Breast epithelium (tissue), 4 donors: ENCODE data around the gene CNOT10. TPM values are rescaled to one million over a fixed set of nuclear protein-coding genes. Genes with fewer than 3 reads are reported as not detected.
"Not testable (repeated sequence)": the region's sequence is repeated elsewhere in the genome, so short reads cannot be mapped to it uniquely, and the experiment has no call there.

Experiments used
- DNase-seq, 2 donors: peaks; one replicate each; pipeline ENCODE4 v3.0.0-alpha.2; 2019; ENCODE audit warnings: low spot score in 2 of 2
- H3K27ac ChIP-seq, 2 donors: fragments of 200-600 bp; sonication (generic) in 1 of 2; one replicate each; pipeline ENCODE4 v1.5.1; 2016 to 2019; ENCODE audit warnings: mild to moderate bottlenecking in 1 of 2
- H3K27me3 ChIP-seq, 2 donors: fragments of 200-600 bp; sonication (generic) in 1 of 2; one replicate each; pipeline versions ENCODE4 v1.5.1 to v1.6.0; 2017 to 2019; ENCODE audit warnings: control low read depth in 1 of 2, mild to moderate bottlenecking in 1 of 2
- H3K36me3 ChIP-seq: fragments of 200-600 bp; one replicate; pipeline ENCODE4 v1.5.1; 2019
- H3K4me1 ChIP-seq, 2 donors: fragments of 200-600 bp; sonication (generic); one replicate each; pipeline ENCODE4 v1.5.1; 2016 to 2019; ENCODE audit warnings: control low read depth in 1 of 2
- H3K4me3 ChIP-seq, 3 donors: fragments of 200-600 bp; sonication (generic); 1 replicate in 2 of 3; 2 replicates in 1 of 3; pipeline ENCODE4 v1.5.1; 2016 to 2019; ENCODE audit warnings: mild to moderate bottlenecking in 3 of 3, moderate library complexity in 2 of 3
- H3K9me3 ChIP-seq, 2 donors: fragments of 200-600 bp; sonication (generic) in 1 of 2; one replicate each; pipeline ENCODE4 v1.5.1; 2016 to 2019; ENCODE audit warnings: control low read depth in 1 of 2
- POLR2A ChIP-seq: fragments of 450-650 bp; IDR thresholded peaks from one replicate; pipeline ENCODE4 v1.6.1; 2016; ENCODE audit warnings: antibody characterized with exemption, mild to moderate bottlenecking, moderate library complexity
- POLR2AphosphoS5 ChIP-seq, 3 donors: sonication (generic); formaldehyde crosslinking; IDR thresholded peaks; one replicate each; pipeline ENCODE4 v1.6.1; 2017; ENCODE audit warnings: antibody characterized with exemption in 3 of 3
- intact Hi-C: fragments of 100-400 bp; cut with DNase I; formaldehyde crosslinking; loops from one replicate; pipeline ENCODE4 v1.15.1; 2023; ENCODE audit warnings: low total_unique reads
- total RNA-seq, 3 donors: library from RNA; depleted of rRNA; stranded (reverse); fragments of >200 nt; gene quantifications; one replicate each; pipeline ENCODE4 v1.1.0, GENCODE V29; 2016
- TF ChIP-seq, protein P1 (sequence below), 3 donors: fragments of 450-650 bp; IDR thresholded peaks; one replicate each; pipeline ENCODE4 v1.5.1; 2016 to 2017; ENCODE audit warnings: antibody characterized with exemption in 3 of 3, mild to moderate bottlenecking in 3 of 3, moderate library complexity in 3 of 3

The CNOT10 gene
- total RNA-seq, 3 donors from 2014 or later, result 18.4 to 37.9 (median 26.2) TPM

DNA sequence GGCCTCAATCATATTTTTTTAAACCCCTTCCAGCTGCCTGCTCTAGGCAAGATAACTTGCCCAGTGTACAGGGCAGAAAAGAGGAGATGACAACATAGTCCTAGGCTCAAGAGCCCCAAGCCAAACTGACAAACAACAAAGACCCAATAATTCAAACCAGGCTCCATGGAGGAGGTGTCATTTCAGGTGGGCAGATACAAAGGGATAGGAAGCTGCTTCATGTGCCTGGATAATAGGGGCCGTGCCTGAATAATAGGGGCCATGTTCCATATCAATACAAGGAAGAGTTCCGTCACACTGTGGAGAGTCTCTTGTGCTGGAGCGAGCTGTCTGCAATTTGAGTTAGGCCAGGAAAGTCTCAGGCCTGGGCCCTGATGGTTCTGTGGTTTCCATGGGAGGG lies 97.4 kb downstream of the CNOT10 start:
- H3K36me3 ChIP-seq, result no peaks in the 10 kb centered on the region
- H3K27ac ChIP-seq, result no peak overlapping the region
- DNase-seq, result no peak
- H3K9me3 ChIP-seq, result no peaks in the 10 kb centered on the region
- intact Hi-C loops, result no loop called here
- TF ChIP-seq POLR2AphosphoS5 (IDR thresholded peaks at IDR 0.05), result no peak
- no peak for TF ChIP-seq POLR2A
- TF ChIP-seq, protein P1, sequence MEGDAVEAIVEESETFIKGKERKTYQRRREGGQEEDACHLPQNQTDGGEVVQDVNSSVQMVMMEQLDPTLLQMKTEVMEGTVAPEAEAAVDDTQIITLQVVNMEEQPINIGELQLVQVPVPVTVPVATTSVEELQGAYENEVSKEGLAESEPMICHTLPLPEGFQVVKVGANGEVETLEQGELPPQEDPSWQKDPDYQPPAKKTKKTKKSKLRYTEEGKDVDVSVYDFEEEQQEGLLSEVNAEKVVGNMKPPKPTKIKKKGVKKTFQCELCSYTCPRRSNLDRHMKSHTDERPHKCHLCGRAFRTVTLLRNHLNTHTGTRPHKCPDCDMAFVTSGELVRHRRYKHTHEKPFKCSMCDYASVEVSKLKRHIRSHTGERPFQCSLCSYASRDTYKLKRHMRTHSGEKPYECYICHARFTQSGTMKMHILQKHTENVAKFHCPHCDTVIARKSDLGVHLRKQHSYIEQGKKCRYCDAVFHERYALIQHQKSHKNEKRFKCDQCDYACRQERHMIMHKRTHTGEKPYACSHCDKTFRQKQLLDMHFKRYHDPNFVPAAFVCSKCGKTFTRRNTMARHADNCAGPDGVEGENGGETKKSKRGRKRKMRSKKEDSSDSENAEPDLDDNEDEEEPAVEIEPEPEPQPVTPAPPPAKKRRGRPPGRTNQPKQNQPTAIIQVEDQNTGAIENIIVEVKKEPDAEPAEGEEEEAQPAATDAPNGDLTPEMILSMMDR (IDR thresholded peaks at IDR 0.05), result no peak
- H3K27me3 ChIP-seq, result no peaks in the 10 kb centered on the region
- no peaks in the 10 kb centered on the region for H3K4me1 ChIP-seq
- H3K4me3 ChIP-seq, result no peak overlapping the region

DNA sequence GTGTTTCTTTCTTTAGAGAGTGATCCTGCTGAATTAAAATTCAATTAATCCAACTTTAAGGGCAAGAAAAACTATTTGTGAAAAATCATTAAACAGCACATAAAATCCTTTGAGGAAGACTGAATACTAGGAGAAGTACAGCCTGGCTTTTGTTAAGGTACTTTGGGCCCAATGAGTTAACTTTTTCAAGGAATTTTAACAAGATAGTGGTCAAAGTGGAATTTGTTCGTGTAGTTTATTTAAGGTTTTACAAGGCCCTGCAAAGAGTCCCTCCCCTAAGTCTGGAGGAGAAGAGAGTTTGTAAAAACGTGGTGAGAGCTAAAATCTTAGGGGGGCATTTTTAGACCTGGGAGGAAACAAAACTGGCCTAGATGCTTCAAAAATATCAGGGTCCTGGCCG lies 106.8 kb downstream of the CNOT10 start:
- intact Hi-C loops, result no loop called here
- TF ChIP-seq, protein P1 (IDR thresholded peaks at IDR 0.05), result no peak
- TF ChIP-seq POLR2A (no peak), POLR2AphosphoS5 (IDR thresholded peaks at IDR 0.05) (no peak)
- Histone ChIP-seq H3K27me3 (no peaks in the 10 kb centered on the region), H3K4me1 (no peaks in the 10 kb centered on the region), H3K4me3 (no peak overlapping the region), H3K27ac (no peak overlapping the region), H3K36me3 (no peaks in the 10 kb centered on the region), H3K9me3 (no peaks in the 10 kb centered on the region)
- DNase-seq, result no peak

DNA sequence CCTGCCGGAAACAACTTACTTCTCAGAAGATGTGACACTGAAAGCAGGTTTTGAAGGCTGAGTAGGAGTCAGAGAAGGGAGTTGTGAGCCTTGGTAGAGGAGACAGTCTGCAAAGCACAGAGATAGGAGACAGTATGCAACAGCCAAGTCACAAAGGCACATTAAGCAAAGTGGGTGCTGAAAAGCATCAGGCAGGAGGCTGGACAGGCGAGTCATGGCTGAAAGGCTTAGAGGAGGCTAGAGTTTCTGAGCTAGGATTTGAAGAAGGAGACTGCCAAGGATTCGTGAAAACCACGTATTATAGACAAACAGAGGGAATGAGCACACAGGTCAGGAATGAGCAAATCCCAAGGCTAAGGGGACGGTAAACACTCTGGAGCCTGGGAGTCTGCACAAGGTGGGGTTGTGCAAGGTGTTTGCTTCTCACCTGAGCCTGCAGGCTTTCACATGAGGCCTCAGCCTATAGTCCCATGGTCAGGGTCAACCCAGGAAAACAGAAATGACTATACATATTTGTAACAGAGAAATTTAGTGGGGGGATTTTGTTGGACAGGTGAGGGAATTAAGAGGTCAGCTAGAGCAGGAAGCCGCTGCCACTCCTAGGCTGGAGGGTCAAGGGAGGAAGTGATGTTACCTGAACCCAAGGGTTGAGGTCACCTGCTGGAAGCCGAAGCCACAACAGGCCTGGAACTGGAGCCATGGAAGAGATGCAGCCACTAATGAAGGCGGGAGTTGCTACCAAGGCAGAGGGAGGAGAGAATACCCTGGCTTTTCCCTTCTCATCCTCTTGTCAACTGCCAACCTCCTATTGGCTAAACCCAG lies 109.7 kb downstream of the CNOT10 start:
- TF ChIP-seq, protein P1 (IDR thresholded peaks at IDR 0.05), result no peak
- TF ChIP-seq POLR2A (no peak), POLR2AphosphoS5 (IDR thresholded peaks at IDR 0.05) (no peak)
- no peaks in the 10 kb centered on the region for H3K9me3 ChIP-seq
- no peak overlapping the region for H3K27ac ChIP-seq
- H3K4me3 ChIP-seq, result no peak overlapping the region
- H3K36me3 ChIP-seq, result no peaks in the 10 kb centered on the region
- DNase-seq, result no peak
- no peaks in the 10 kb centered on the region for H3K27me3 ChIP-seq
- intact Hi-C loops, result no loop called here
- no peaks in the 10 kb centered on the region for H3K4me1 ChIP-seq

DNA sequence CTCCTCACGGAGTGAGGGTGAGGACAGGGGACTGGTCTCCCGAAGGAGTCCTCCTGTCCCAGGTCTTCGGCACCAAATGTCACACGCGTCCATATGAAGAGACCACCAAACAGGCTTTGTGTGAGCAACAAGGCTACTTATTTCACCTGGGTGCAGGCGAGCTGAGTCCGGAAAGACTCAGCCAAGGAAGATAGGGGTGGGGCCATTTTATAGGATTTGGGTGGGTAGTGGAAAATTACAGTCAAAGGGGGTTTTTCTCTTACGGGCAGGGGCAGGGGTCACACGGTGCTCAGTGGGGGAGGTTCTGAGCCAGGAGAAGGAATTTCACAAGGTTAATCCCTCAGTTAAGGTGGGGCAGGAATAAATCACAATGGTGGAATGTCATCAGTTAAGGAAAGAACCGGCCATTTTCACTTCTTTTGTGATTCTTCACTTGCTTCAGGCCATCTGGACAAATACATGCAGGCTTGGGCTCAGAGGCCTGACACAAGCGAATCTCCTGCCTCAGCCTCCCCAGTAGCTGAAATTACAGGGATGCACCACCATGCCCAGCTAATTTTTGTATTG lies 111.5 kb downstream of the CNOT10 start:
- H3K36me3 ChIP-seq, H3K9me3 ChIP-seq, H3K4me1 ChIP-seq, DNase-seq, intact Hi-C loops, H3K27me3 ChIP-seq, H3K4me3 ChIP-seq, H3K27ac ChIP-seq: not testable (repeated sequence)

DNA sequence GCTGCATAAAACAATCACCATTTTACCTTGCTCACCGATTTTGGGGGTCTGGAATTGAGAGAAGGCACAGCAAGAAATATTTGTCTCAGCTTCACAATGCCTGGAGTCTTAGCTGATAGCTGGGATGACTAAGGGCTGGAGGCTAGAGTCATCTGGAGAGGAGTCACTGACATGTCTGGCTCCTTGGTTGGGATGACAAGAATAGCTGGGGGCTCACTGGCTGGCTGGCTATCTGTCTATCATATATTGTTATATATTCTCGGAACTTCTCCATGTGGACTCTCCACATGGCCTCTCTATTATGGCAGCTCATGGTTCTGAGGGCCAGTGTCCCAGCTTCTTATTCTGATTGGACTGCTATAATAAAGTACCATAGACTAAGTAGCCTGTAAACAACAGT lies 112.8 kb downstream of the CNOT10 start:
- Histone ChIP-seq H3K4me3 (no peak overlapping the region), H3K9me3 (no peaks in the 10 kb centered on the region), H3K36me3 (no peaks in the 10 kb centered on the region), H3K27ac (no peak overlapping the region), H3K4me1 (no peaks in the 10 kb centered on the region), H3K27me3 (no peaks in the 10 kb centered on the region)
- no peak for DNase-seq
- TF ChIP-seq, protein P1 (IDR thresholded peaks at IDR 0.05), result no peak
- TF ChIP-seq POLR2AphosphoS5 (IDR thresholded peaks at IDR 0.05) (no peak), POLR2A (no peak)
- intact Hi-C loops, result no loop called here

DNA sequence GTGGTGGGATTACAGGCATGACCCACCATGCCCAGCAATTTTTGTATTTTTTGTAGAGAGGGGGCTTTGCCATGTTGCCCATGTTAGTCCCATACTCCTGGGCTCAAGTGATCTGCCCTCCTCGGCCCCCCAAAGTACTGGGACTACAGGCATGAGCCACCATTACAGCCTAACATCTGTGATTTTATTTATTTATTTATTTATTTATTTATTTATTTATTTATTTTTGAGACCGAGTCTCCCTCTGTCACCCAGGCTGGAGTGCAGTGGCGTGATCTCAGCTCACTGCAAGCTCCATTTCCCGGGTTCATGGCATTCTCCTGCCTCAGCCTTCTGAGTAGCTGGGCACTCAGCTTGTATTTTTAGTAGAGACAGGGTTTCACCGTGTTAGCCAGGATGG lies 116.5 kb downstream of the CNOT10 start:
- H3K9me3 ChIP-seq, DNase-seq, H3K27ac ChIP-seq, H3K36me3 ChIP-seq, H3K4me1 ChIP-seq, intact Hi-C loops, H3K4me3 ChIP-seq, H3K27me3 ChIP-seq: not testable (repeated sequence)
